Skeletal muscle cell (primary cell): ENCODE data around the gene TTLL13.
"Not testable (repeated sequence)": the region's sequence is repeated elsewhere in the genome, so short reads cannot be mapped to it uniquely, and the experiment has no call there.

Experiments
- DNase-seq: peaks from one replicate; pipeline ENCODE4 v3.0.0-alpha.2; 2010; ENCODE audit warnings: low read depth
- H3K4me3 ChIP-seq: 2 replicates; pipeline ENCODE4 v1.5.1; 2011; ENCODE audit warnings: low read depth, mild to moderate bottlenecking, control low read depth, low read length, moderate library complexity

The TTLL13 gene

DNA sequence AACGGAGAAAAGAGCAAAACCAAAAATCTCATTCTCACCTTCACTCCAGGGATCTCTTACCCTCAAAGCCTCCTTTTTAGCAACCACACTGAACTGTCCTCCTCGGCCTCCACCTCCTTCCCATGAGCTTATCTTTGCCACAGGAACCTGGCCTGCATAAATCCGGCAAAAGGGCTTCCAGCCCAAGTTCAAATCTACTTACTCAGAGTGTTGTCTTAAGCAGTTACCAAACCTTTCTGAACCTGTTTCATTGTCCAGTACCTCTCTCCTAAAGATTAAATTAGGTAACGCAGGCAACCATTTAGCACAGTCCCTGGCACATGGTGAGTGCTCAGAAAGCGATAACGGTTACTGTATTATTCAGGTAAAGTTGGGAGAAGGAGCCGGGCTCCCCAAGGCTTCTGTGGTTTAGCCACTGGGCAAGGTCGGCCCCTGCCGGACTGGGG lies 16.4 kb upstream of the TTLL13 start:
- peak overlapping the region; percentile 94 for H3K4me3 ChIP-seq
- no peak for DNase-seq

DNA sequence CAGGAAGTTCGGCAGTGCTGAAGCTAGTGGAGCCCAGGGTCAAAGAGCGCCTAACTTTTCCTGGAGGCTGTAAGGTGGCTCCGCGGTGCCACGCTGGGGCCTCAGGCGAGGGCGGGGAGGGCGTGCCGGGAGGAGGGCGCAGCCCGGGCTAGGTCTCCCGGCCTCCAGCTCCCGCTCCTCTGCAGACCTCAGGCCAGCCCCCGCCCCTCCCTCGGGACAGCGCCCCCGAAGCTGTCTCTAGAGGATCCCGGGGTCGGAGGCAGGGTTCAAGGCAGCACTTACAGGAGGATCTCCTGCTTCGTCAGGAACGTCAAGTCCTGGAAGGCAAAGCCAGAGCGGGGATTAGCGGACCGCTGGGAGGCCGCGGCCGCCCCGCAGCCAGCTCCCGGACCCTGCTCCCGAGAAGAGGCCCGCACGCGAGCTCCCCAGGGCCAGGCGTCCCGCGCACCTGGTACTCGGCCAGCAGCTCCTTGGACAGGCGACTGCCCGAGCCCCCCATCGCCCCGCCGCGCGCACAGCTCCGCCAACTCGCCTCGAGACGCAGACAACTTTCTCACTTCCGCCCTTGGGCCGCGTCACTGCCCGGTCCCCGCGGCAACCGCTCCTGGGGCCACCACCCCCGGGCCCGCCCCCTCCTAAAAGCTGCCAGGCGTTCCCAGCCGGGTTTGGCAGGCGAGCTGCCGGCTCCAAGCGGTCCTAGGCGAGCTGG lies 15.8 kb upstream of the TTLL13 start, which contains the start of gene CIB1:
CIB1 (minus strand) TSS at position 555 of the 709 bp plus-strand sequence; CDS start at position 499, 56 bp downstream.
- H3K4me3 ChIP-seq = peak within 1 kb of the TSS; percentile 94
- DNase-seq = peak; percentile 88

DNA sequence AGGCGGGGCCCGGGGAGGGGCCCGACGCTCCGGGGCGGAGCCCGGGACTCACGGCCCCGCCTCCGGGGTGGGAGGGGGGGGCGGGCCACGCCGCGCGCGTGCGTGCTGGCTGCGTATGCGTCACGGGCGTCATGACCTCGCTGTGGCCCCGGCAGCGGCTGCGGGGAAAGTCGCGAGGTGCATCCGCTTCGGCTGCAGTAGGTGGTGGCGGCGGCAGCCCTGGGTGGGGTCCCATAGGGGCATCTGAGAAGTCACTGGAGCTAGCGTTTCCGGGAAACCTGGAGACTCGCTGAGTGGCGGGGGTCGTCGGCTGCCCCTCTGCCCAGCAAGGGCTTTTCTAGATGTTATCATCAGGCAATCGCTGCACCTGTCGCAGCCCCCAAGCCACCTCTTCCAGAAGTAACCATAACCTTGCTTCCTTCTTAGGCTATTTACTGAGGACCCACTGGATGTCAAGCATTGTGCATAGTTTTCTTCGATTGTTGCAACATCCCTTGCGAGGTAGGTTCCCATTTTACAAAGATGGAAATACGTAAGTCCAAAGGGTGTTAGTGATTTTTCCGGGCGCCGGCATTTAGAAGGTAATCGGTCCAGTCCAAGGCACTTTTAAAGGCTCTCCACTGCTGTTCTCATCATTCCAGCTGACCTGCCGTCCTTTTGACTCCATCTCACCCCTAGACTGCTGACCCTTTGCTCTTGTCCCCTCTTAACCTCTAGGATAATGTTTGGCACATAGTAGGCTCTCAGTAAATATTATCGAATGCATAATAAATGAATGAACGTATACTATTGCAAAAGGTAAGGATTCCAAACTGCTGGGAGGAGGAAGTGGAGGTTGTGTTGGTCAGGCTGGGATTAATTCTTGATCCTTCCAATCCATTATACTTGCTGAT lies 15.0 kb upstream of the TTLL13 start, which contains the start of gene GDPGP1:
GDPGP1 (plus strand) TSS at position 114 of the 893 bp plus-strand sequence. CDS start 6,700 bp downstream, outside the sequence.
- peak within 1 kb of the TSS; percentile 94 for H3K4me3 ChIP-seq
- DNase-seq = no peak

DNA sequence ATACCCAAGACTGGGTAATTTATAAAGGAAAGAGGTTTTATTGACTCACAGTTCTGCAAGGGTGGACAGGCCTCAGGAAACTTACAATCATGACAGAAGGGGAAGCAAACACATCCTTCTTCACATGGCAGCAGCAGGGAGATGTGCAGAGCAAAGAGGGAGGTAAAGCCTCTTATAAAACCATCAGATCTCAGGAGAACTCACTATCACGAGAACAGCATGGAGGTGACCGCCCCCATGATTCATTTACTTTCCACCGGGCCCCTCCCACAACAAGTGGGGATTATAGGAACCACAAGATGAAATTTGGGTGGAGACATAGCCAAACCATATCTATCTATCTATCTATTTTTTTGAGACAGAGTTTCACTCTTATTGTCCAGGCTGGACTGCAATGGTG lies 10.0 kb upstream of the TTLL13 start:
- DNase-seq = no peak
- H3K4me3 ChIP-seq = no peak overlapping the region

DNA sequence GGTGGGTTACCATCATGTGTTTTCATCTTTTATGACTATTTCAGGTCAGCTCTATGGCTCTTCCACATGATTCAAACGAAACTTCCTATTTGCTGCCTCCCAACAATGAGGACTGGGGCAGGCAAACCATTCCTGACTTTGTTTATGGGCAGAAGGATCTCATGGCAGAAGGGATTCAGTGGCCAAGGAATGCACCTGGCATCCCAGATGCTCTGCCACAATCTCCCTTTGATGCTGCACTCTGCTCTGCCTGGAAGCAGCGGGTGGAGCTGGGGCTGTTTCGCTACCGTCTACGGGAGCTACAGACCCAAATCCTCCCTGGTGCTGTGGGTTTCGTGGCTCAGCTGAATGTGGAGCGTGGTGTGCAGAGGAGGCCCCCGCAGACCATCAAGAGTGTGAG lies 8.5 kb upstream of the TTLL13 start:
- H3K4me3 ChIP-seq = no peak overlapping the region
- no peak for DNase-seq

DNA sequence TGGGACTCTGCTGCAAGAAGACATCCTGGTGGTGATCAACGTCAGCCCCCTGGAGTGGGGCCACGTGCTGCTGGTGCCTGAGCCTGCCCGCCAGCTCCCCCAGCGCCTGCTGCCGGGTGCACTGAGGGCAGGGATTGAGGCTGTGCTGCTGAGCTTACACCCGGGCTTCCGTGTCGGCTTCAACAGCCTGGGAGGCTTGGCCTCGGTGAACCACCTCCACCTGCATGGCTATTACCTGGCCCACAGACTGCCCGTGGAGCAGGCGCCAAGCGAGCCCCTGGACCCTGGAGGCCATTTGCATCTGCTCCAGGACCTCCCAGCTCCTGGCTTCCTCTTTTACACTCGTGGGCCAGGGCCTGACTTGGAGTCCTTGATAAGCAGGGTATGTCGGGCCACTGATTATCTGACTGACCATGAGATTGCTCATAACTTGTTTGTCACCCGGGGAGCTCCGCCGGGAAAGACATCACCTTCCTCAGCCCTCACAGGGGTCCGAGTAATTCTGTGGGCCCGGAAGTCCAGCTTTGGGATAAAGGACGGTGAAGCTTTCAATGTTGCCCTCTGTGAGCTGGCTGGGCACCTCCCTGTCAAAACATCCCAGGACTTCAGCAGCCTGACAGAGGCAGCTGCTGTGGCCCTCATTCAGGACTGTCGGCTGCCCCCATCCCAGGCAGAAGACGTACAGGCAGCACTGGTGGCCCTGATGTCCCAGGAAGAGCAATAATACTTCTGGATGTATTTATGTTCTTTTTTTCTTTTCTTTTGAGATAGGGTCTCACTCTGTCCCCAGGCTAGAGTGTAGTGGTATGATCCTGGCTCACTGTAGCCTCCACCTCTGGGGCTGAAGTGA lies 7.8 kb upstream of the TTLL13 start:
- no peak overlapping the region for H3K4me3 ChIP-seq
- no peak for DNase-seq

DNA sequence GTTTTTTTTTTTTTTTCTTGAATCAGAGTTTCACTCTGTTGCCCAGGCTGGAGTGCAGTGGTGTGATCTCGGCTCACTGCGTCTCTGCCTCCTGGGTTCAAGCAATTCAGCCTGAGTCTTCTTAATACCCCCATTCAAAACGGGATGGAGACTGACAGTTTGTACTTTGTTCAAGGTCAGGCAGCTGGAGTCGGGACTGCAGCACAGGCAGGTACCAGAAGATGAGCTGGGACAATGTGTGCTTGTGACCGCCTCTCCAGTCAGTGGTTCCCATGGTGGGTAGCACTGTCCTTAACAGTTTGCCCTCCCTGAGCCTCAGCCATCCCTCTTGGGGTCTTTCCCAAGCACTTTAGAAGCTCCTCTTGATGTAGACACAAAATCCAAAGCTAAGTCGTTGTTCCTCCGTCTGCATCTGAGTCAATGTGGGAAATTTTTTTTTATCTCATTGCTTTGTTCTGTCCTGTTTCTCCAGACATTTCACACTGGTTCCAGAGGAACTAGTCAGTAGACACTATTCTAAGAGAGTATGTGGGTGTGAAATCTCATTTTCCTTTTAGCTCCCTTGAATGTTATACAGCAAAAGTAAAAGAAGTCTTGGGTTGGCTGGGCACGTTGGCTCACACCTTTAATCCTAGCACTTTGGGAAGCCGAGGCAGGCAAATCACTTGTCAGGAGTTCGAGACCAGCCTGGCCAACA lies 5.3 kb upstream of the TTLL13 start:
- no peak overlapping the region for H3K4me3 ChIP-seq
- no peak for DNase-seq

DNA sequence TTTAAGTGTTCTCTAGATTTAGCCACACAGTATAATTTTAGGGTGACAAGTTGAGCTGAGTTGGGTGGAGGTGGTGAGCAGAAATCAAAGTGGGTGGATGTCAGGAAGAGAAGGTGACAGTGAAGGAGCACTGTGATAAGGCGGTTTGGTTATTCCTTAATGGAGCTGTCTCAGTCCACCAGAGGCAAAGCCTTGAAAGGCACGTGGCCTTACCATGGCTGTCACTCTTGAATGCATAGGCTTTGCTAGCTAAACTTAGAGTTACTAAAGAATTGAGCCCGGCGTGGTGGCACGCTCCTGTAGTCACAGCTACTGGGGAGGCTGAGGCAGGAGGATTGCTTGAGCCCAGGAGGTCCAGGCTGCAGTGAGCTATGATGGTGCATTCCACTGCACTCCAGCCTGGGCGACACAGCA lies 560 bp upstream of the TTLL13 start:
- H3K4me3 ChIP-seq = peak overlapping the region; percentile 70
- DNase-seq = no peak

DNA sequence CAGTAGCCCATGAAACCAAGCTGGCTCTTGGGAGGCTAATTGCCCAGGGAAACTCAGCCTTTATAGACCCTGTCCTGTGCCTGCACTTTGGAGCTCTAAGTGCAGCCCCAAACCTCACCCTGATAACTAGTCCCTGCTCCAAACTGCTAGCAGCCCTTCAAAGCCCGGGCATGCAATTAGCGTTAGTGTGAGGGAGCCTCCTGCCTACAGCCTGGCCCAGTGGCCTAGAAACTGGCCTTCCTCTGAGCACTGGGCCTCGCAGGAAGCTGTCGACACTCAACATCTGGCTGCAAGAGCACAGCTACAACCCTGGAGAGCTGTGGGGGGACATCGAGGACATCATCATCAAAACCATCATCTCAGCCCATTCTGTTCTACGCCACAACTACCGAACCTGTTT lies 8.4 kb downstream of the TTLL13 start:
- DNase-seq = no peak
- H3K4me3 ChIP-seq = no peak overlapping the region

DNA sequence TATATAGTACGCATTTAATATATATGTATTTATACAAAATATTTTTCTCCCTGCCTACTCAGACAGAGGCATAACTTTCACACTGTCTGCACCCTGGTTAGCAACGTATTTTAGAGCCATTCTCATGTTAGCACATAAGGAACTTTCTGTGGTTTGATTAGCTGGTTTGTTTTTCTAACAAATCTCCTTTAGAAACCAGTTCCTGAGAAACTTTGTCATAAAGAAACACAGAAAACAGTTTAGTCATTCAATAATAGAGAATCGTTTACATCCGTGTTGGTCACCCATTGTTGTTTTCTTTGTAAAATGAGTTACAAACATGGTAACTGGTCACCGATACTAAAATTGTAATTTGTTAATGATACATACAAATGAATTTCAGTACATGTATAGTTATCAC lies 10.2 kb downstream of the TTLL13 start:
- DNase-seq = no peak
- H3K4me3 ChIP-seq = no peak overlapping the region

DNA sequence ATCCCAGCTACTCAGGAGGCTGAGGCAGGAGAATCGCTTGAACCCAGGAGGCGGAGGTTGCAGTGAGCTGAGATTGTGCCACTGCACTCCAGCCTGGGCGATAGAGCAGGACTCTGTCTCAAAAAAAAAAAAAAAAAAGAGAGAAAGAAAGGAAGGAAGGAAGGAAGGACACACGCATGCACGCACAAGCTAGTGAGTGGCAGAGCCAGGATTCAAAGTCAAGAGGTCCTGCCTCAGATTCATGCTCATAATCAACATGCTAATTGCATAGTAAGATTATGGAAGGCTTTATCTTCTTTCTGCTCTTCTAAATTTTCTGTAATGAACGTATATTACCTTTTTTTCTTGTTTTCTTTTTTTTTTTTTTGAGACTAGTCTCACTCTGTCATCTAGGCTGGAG lies 11.4 kb downstream of the TTLL13 start:
- H3K4me3 ChIP-seq, DNase-seq: not testable (repeated sequence)

DNA sequence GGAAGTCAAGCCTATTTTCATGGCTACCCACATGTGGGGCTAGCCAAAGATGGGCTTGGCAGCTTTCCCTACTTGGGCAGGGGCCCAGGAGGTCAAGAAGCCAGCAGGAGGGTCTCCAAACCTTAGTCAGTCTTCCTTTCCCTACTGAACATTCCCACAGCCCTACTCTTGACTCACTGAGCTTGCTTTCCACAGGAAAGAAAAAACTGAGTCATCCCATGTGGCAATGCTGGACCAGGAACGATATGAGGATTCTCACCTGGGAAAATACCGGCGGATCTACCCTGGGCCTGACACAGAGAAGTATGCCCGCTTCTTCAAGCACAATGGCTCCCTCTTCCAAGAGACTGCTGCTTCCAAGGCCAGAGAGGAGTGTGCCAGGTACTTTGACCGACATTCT lies 12.5 kb downstream of the TTLL13 start:
- no peak overlapping the region for H3K4me3 ChIP-seq
- no peak for DNase-seq

DNA sequence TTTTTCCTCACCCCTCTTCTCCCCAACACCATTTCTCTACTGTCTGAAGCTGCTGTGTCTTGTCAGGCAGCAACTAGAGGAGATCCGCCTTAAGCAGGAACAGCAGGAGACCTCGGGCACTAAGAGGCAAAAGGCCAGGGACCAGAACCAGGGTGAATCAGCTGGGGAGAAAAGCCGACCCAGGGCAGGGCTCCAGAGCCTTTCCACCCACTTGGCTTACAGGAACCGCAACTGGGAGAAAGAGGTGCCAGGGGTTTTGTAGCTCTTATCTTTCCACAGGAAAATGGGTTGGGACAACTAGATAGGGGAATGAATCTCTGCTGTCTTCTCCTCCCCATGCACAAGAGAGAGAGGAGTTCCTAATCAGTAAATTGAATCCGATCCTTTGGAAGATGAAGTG lies 13.1 kb downstream of the TTLL13 start:
- no peak for DNase-seq
- H3K4me3 ChIP-seq = no peak overlapping the region

DNA sequence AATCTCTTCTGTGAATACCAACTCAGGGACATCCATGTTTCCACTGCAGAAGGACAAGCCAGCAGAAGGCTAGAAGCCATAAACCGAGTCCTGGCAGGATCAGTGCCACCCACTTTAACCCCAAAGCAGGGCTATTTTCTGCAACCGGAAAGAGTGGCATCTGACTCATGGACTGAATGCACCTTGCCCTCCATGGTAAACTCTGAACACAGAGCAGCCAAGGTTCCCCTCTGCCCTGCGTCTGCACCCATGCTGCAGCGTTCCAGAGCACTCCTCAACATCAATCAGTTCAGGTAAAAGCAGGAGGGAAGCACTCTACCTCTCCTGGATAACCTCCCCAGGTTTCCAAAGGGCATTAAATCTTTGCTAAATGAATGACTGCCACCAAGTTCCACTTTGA lies 15.3 kb downstream of the TTLL13 start:
- H3K4me3 ChIP-seq = peak overlapping the region; percentile 83
- DNase-seq = no peak

DNA sequence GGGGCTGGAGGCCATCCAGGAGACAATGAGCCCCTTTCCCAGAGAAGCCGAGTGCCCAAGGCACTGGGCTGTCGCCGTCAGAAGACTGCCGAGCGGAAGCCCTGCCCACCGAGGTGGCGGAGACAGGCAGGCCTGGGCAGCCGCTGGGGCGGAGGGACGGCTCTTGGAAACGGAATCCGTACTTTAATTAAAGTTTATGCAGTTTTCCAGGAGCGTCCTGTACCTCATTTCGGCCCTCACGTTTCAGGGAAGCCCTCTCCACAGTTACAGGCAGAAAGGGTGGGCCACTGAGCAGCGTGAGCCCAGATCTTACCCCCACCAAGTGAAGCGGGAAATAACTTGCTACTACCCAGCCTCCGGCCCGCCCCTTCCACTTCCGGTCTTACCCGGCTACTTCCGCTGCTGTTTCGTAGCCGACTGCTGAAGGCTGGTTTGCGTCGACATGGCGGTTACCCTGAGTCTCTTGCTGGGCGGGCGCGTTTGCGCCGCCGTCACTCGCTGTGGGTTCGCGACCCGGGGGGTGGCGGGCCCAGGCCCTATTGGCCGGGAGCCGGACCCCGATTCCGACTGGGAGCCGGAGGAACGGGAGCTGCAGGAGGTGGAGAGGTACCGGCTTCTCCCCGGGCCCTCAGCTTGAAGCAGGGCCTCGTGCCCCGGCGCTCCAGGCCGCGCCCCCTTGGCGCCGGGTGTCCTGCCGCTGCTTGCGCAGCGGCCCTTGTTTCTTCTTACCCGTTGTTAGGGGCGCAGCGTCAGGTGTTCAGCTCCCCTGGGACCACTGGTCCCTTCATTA lies 16.1 kb downstream of the TTLL13 start, which contains the start of gene NGRN:
NGRN (plus strand) TSS at position 402 of the 790 bp plus-strand sequence; CDS start at position 443, 41 bp downstream.
- DNase-seq = peak; percentile 52
- peak within 1 kb of the TSS; percentile 83 for H3K4me3 ChIP-seq

DNA sequence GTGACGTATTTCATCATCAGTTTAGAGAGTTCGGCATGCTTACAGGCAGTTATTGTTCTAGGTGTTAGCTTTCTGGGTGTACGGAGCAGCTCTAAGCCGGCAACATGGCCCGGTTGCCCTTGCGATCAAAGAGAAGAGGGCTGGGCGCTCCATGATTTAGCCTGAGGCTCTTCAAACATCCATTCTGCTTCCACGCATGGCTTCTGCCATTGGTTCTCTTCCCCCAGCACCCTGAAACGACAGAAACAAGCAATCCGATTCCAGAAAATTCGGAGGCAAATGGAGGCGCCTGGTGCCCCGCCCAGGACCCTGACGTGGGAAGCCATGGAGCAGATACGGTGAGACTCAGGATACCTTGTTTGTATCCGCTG lies 16.7 kb downstream of the TTLL13 start:
- no peak for DNase-seq
- peak overlapping the region; percentile 83 for H3K4me3 ChIP-seq

DNA sequence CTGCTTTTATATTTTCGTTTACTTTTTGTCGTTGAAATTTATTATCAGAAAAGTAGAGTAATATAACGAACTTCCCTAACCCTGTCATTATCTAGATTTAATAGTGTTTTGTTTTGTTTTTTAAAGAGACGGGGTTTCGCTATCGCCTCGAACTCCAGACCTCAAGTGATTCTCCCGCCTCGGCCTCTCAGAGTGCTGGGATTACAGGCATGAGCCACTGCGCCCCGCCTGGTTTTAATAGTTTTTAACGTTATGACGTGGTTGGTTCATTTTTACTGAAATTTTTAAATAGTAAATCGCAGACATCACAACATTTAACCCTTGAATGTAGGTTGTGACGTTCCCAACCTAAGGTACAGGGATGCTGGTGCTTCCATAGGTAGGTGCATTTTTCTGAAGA lies 17.1 kb downstream of the TTLL13 start:
- no peak for DNase-seq
- peak overlapping the region; percentile 83 for H3K4me3 ChIP-seq

DNA sequence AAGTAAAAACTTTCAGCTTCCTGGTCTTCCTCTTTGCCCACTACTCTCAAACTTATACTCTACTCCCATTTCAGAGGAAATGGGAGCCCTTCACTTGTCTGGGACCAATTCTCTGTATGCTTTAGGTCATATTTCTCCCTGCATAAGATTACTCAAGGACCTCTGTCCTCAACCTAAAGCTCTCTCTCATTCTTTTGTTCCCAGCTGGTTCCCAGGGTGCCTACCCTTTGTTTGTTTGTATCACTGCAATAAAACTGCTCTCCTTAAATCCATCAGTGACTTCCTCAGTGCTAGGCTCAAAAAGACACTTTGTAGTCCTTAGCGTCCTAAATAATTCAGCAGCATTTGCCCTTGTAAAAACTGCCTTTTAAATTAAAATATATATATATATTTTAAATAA lies 19.1 kb downstream of the TTLL13 start:
- DNase-seq = no peak
- no peak overlapping the region for H3K4me3 ChIP-seq
